SH-SY5Y (cell line): ENCODE data around the gene AKR1E2.

Experiments used
- GATA2 ChIP-seq: IDR thresholded peaks from 2 replicates; pipeline ENCODE4 v1.6.1; 2011; ENCODE audit warnings: mild to moderate bottlenecking, low read depth, low read length
- GATA3 ChIP-seq: IDR thresholded peaks from 2 replicates; pipeline ENCODE4 v1.6.1; 2011; ENCODE audit warnings: low read depth, mild to moderate bottlenecking, low read length, moderate library complexity

GRCh38 chr10:4822208-4822607 lies 3.8 kb upstream of the AKR1E2 start:
- TF ChIP-seq GATA2 (no peak), GATA3 (no peak)
